ENCODE data around the gene EFNB2. TPM values are rescaled to one million over a fixed set of nuclear protein-coding genes. Genes with fewer than 3 reads are reported as not detected.

EFNB2 gene
- polyA plus RNA-seq, 1 donor from 2014 or later, result 53.1 TPM

GRCh38 chr13:106497079-106497478 is 38.4 kb downstream of the EFNB2 start:
- Histone ChIP-seq H3K9ac (ENCODE audit: low read length) (no peak overlapping the region), H3K4me3 (ENCODE audit: low read length) (no peak overlapping the region), H3K4me2 (ENCODE audit: low read length) (no peak overlapping the region), H3K9me3 (ENCODE audit: low read length) (no peaks in the 10 kb centered on the region), H3F3A (ENCODE audit: insufficient read depth, low read length, poor library complexity, severe bottlenecking) (peaks cover 5% of the 10 kb centered on the region), H3K27me3 (ENCODE audit: insufficient read depth, low read depth, low read length) (no peaks in the 10 kb centered on the region), H4K20me1 (ENCODE audit: insufficient read depth) (peaks cover 6% of the 10 kb centered on the region), H3K79me2 (replicated peaks; ENCODE audit: insufficient read depth, low read length) (peaks cover 88% of the 10 kb centered on the region), H2AFZ (ENCODE audit: low read depth, low read length) (no peak overlapping the region), H3K27ac (ENCODE audit: low read length) (no peak overlapping the region), H3K9me2 (ENCODE audit: insufficient read depth, low read length) (no peaks in the 10 kb centered on the region), H3K36me3 (ENCODE audit: insufficient read depth, low read length) (peaks cover 31% of the 10 kb centered on the region)
- TF ChIP-seq EZH2 (IDR thresholded peaks at IDR 0.05; ENCODE audit: borderline replicate concordance, insufficient read depth, low read length, poor library complexity, severe bottlenecking) (no peak), RAD21 (conservative IDR thresholded peaks at IDR 0.05) (no peak), MXI1 (conservative IDR thresholded peaks at IDR 0.05; ENCODE audit: poor library complexity, severe bottlenecking) (no peak), TAF1 (IDR thresholded peaks at IDR 0.05; ENCODE audit: low read depth) (no peak), EP300 (conservative IDR thresholded peaks at IDR 0.05; ENCODE audit: poor library complexity, severe bottlenecking) (no peak), POLR2AphosphoS5 (IDR thresholded peaks at IDR 0.05) (no peak), SMC3 (conservative IDR thresholded peaks at IDR 0.05; ENCODE audit: poor library complexity) (no peak)
- TF ChIP-seq, protein P1, sequence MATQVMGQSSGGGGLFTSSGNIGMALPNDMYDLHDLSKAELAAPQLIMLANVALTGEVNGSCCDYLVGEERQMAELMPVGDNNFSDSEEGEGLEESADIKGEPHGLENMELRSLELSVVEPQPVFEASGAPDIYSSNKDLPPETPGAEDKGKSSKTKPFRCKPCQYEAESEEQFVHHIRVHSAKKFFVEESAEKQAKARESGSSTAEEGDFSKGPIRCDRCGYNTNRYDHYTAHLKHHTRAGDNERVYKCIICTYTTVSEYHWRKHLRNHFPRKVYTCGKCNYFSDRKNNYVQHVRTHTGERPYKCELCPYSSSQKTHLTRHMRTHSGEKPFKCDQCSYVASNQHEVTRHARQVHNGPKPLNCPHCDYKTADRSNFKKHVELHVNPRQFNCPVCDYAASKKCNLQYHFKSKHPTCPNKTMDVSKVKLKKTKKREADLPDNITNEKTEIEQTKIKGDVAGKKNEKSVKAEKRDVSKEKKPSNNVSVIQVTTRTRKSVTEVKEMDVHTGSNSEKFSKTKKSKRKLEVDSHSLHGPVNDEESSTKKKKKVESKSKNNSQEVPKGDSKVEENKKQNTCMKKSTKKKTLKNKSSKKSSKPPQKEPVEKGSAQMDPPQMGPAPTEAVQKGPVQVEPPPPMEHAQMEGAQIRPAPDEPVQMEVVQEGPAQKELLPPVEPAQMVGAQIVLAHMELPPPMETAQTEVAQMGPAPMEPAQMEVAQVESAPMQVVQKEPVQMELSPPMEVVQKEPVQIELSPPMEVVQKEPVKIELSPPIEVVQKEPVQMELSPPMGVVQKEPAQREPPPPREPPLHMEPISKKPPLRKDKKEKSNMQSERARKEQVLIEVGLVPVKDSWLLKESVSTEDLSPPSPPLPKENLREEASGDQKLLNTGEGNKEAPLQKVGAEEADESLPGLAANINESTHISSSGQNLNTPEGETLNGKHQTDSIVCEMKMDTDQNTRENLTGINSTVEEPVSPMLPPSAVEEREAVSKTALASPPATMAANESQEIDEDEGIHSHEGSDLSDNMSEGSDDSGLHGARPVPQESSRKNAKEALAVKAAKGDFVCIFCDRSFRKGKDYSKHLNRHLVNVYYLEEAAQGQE (IDR thresholded peaks at IDR 0.05; ENCODE audit: borderline replicate concordance), result no peak
- TF ChIP-seq, protein P2, sequence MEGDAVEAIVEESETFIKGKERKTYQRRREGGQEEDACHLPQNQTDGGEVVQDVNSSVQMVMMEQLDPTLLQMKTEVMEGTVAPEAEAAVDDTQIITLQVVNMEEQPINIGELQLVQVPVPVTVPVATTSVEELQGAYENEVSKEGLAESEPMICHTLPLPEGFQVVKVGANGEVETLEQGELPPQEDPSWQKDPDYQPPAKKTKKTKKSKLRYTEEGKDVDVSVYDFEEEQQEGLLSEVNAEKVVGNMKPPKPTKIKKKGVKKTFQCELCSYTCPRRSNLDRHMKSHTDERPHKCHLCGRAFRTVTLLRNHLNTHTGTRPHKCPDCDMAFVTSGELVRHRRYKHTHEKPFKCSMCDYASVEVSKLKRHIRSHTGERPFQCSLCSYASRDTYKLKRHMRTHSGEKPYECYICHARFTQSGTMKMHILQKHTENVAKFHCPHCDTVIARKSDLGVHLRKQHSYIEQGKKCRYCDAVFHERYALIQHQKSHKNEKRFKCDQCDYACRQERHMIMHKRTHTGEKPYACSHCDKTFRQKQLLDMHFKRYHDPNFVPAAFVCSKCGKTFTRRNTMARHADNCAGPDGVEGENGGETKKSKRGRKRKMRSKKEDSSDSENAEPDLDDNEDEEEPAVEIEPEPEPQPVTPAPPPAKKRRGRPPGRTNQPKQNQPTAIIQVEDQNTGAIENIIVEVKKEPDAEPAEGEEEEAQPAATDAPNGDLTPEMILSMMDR (IDR thresholded peaks at IDR 0.05; ENCODE audit: poor library complexity, severe bottlenecking), result no peak

GRCh38 chr13:106496072-106496997 is 39.1 kb downstream of the EFNB2 start:
- Histone ChIP-seq H2AFZ (ENCODE audit: low read depth, low read length) (no peak overlapping the region), H3K9me2 (ENCODE audit: insufficient read depth, low read length) (no peaks in the 10 kb centered on the region), H3K4me2 (ENCODE audit: low read length) (no peak overlapping the region), H3K9ac (ENCODE audit: low read length) (no peak overlapping the region), H3K9me3 (ENCODE audit: low read length) (no peaks in the 10 kb centered on the region), H3K4me3 (ENCODE audit: low read length) (no peak overlapping the region), H4K20me1 (ENCODE audit: insufficient read depth) (peaks cover 6% of the 10 kb centered on the region), H3K36me3 (ENCODE audit: insufficient read depth, low read length) (peaks cover 35% of the 10 kb centered on the region), H3F3A (ENCODE audit: insufficient read depth, low read length, poor library complexity, severe bottlenecking) (peaks cover 5% of the 10 kb centered on the region), H3K27ac (ENCODE audit: low read length) (no peak overlapping the region), H3K79me2 (replicated peaks; ENCODE audit: insufficient read depth, low read length) (peaks cover 87% of the 10 kb centered on the region), H3K27me3 (ENCODE audit: insufficient read depth, low read depth, low read length) (no peaks in the 10 kb centered on the region)
- no peak for TF ChIP-seq RAD21 (conservative IDR thresholded peaks at IDR 0.05)
- no peak for TF ChIP-seq SMC3 (conservative IDR thresholded peaks at IDR 0.05; ENCODE audit: poor library complexity)
- TF ChIP-seq POLR2AphosphoS5 (IDR thresholded peaks at IDR 0.05), result no peak
- TF ChIP-seq, protein P1 (IDR thresholded peaks at IDR 0.05; ENCODE audit: borderline replicate concordance), result no peak
- TF ChIP-seq EP300 (conservative IDR thresholded peaks at IDR 0.05; ENCODE audit: poor library complexity, severe bottlenecking), result no peak
- no peak for TF ChIP-seq EZH2 (IDR thresholded peaks at IDR 0.05; ENCODE audit: borderline replicate concordance, insufficient read depth, low read length, poor library complexity, severe bottlenecking)
- TF ChIP-seq TAF1 (IDR thresholded peaks at IDR 0.05; ENCODE audit: low read depth), result no peak
- TF ChIP-seq, protein P2 (IDR thresholded peaks at IDR 0.05; ENCODE audit: poor library complexity, severe bottlenecking), result no peak
- no peak for TF ChIP-seq MXI1 (conservative IDR thresholded peaks at IDR 0.05; ENCODE audit: poor library complexity, severe bottlenecking)

All from neural cell (in vitro differentiated cells).